OCI-M2 (cell line): ENCODE measurements around the gene CA10.

Experiments used
- DNase-seq: peaks from one replicate; lab custom pipeline; 2025; ENCODE audit not compliant: unreplicated experiment; lab: John Stamatoyannopoulos, UW

CA10 gene

GRCh38 chr17:52147431-52147830 lies 11.1 kb downstream of the CA10 start:
- DNase-seq, result no peak

GRCh38 chr17:52145476-52145875 lies 13.0 kb downstream of the CA10 start:
- no peak for DNase-seq

GRCh38 chr17:52143542-52143941 lies 15.0 kb downstream of the CA10 start:
- DNase-seq, result no peak

- DNase-seq, result no peak
These were observed 17.9 kb downstream of the CA10 start for GRCh38 chr17:52140601-52141000.

- no peak for DNase-seq
These were observed 19.8 kb downstream of the CA10 start for GRCh38 chr17:52138752-52139151.

- no peak for DNase-seq
These were observed 20.2 kb downstream of the CA10 start for GRCh38 chr17:52138350-52138749.

- DNase-seq, result no peak
These were observed 22.3 kb downstream of the CA10 start for GRCh38 chr17:52136166-52136565.

- DNase-seq, result no peak
These were observed 23.9 kb downstream of the CA10 start for GRCh38 chr17:52134641-52135040.

GRCh38 chr17:52128721-52129120 lies 29.8 kb downstream of the CA10 start:
- DNase-seq, result no peak

GRCh38 chr17:52124993-52125392 lies 33.5 kb downstream of the CA10 start:
- no peak for DNase-seq

GRCh38 chr17:52124561-52124960 lies 34.0 kb downstream of the CA10 start:
- DNase-seq, result no peak

GRCh38 chr17:52120465-52120864 lies 38.0 kb downstream of the CA10 start:
- no peak for DNase-seq

GRCh38 chr17:52110923-52111581 lies 47.5 kb downstream of the CA10 start:
- DNase-seq, result no peak

- no peak for DNase-seq
These were observed 51.8 kb downstream of the CA10 start for GRCh38 chr17:52106638-52107261.

- DNase-seq, result no peak
These were observed 52.4 kb downstream of the CA10 start for GRCh38 chr17:52106072-52106471.

GRCh38 chr17:52105591-52105990 lies 52.9 kb downstream of the CA10 start:
- no peak for DNase-seq

GRCh38 chr17:52096056-52096455 lies 62.5 kb downstream of the CA10 start:
- no peak for DNase-seq

GRCh38 chr17:52084176-52084575 lies 74.3 kb downstream of the CA10 start:
- no peak for DNase-seq

GRCh38 chr17:52079496-52079895 lies 79.0 kb downstream of the CA10 start:
- no peak for DNase-seq

- DNase-seq, result no peak
These were observed 86.8 kb downstream of the CA10 start for GRCh38 chr17:52071712-52072111.

GRCh38 chr17:52064791-52065211 lies 93.7 kb downstream of the CA10 start:
- no peak for DNase-seq

- no peak for DNase-seq
These were observed 109.0 kb downstream of the CA10 start for GRCh38 chr17:52049496-52049895.

- no peak for DNase-seq
These were observed 109.5 kb downstream of the CA10 start for GRCh38 chr17:52049051-52049450.
